Lower lobe of right lung (tissue), 2 donors: Measurements from ENCODE around the gene CACNA2D1. TPM values are rescaled to one million over a fixed set of nuclear protein-coding genes. Genes with fewer than 3 reads are reported as not detected.

ENCODE experiments used
- ATAC-seq, 2 donors: fragments of 200-7000 bp; cut with Tn5 transposase; one replicate each; pipeline ENCODE4 v1.9.1; 2020 to 2022; ENCODE audit warnings: mild to moderate bottlenecking in 2 of 2, moderate library complexity in 2 of 2
- DNase-seq: peaks from one replicate; pipeline ENCODE4 v3.0.0-alpha.2; 2020
- H3K27ac ChIP-seq: fragments of 200-600 bp; one replicate; pipeline ENCODE4 v1.8.0; 2022
- H3K27me3 ChIP-seq: fragments of 200-600 bp; one replicate; pipeline ENCODE4 v1.8.0; 2022; ENCODE audit warnings: low read depth
- H3K36me3 ChIP-seq: fragments of 200-600 bp; one replicate; pipeline ENCODE4 v1.8.0; 2022; ENCODE audit warnings: mild to moderate bottlenecking
- H3K4me1 ChIP-seq: fragments of 200-600 bp; one replicate; pipeline ENCODE4 v1.8.0; 2022
- H3K4me3 ChIP-seq: fragments of 200-600 bp; one replicate; pipeline ENCODE4 v1.8.0; 2022; ENCODE audit warnings: mild to moderate bottlenecking
- H3K9me3 ChIP-seq: fragments of 200-600 bp; one replicate; pipeline ENCODE4 v1.8.0; 2022
- CTCF ChIP-seq: fragments of 200-600 bp; IDR thresholded peaks from one replicate; pipeline ENCODE4 v1.8.0; 2022; ENCODE audit warnings: antibody characterized with exemption, mild to moderate bottlenecking
- intact Hi-C: fragments of 100-400 bp; cut with DNase I; formaldehyde crosslinking; loops from one replicate; pipeline ENCODE4 v1.11.0; 2022
- total RNA-seq: library from RNA; stranded (reverse); fragmentation: NEBNext Ultra II Directional; extraction: Animal tissue kit (Norgen Biotek cat#: 25700); gene quantifications from one replicate; pipeline ENCODE4 v1.2.1, GENCODE V29; 2021
- donor health status: DM: no; HTN: yes; CAD: no; lungs with severe emphysema.

CACNA2D1 gene
- total RNA-seq, 1 donor from 2014 or later: 12.5 TPM

GRCh38 chr7:82053453-82054032 is 390.0 kb downstream of the CACNA2D1 start:
- Histone ChIP-seq H3K9me3 (no peaks in the 10 kb centered on the region), H3K27me3 (no peaks in the 10 kb centered on the region), H3K27ac (no peak overlapping the region), H3K36me3 (no peaks in the 10 kb centered on the region), H3K4me1 (no peaks in the 10 kb centered on the region), H3K4me3 (no peak overlapping the region)
- no peak for TF ChIP-seq CTCF
- DNase-seq: no peak
- no peak for ATAC-seq
- intact Hi-C loops: no loop called here

DNA sequence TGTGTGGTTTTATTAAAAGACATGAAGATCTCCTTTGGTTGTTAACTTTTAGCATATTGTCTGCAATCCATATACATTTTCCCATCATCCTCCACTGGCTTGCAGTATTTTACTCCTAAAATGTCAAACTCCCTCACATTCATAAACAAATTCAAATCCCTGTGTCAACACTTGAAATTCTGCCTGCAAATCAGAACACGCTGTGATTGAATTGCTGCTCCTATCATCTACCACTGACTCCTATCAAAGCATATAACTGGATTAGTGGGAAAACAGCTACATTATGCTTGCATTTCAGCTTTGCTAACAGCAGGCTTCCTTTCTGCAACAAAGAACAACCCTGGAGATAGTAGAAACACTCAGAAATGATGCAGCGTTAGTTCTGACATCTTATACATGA is 392.0 kb downstream of the CACNA2D1 start:
- TF ChIP-seq CTCF: no peak
- no peak overlapping the region for H3K27ac ChIP-seq
- DNase-seq: no peak
- intact Hi-C loops: no loop called here
- no peaks in the 10 kb centered on the region for H3K9me3 ChIP-seq
- no peaks in the 10 kb centered on the region for H3K36me3 ChIP-seq
- no peak overlapping the region for H3K4me3 ChIP-seq
- no peaks in the 10 kb centered on the region for H3K4me1 ChIP-seq
- H3K27me3 ChIP-seq: no peaks in the 10 kb centered on the region
- no peak for ATAC-seq

- Histone ChIP-seq H3K4me3 (no peak overlapping the region), H3K27ac (no peak overlapping the region), H3K9me3 (no peaks in the 10 kb centered on the region), H3K4me1 (no peaks in the 10 kb centered on the region), H3K36me3 (no peaks in the 10 kb centered on the region), H3K27me3 (no peaks in the 10 kb centered on the region)
- no peak for TF ChIP-seq CTCF
- intact Hi-C loops: no loop called here
- no peak for DNase-seq
- no peak for ATAC-seq
These were observed 392.8 kb downstream of the CACNA2D1 start for GRCh38 chr7:82050792-82051191.

- H3K27ac ChIP-seq: no peak overlapping the region
- H3K27me3 ChIP-seq: no peaks in the 10 kb centered on the region
- no peak for TF ChIP-seq CTCF
- no peaks in the 10 kb centered on the region for H3K36me3 ChIP-seq
- H3K4me1 ChIP-seq: no peaks in the 10 kb centered on the region
- H3K4me3 ChIP-seq: no peak overlapping the region
- DNase-seq (no peak), ATAC-seq (no peak)
- H3K9me3 ChIP-seq: no peaks in the 10 kb centered on the region
- intact Hi-C loops: no loop called here
These were observed 393.6 kb downstream of the CACNA2D1 start for GRCh38 chr7:82049891-82050533.

DNA sequence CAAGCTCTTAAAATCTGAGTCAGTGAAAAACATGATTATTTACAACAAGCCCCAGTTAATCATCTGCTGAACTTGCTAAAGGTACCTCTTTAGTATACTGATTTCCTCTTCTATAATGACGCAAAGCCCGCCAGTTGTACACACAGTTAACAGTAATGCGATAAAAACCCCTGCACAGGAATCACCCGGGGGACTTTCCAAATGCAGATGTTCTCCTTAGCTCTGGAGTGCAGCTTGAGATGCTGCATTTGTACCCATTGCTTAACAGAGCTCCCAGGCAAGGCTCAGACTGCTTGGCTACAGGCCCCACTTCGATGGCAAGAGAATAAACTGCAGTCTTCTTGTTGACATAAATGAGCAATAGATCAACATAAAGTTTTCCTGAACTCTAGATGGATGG is 394.1 kb downstream of the CACNA2D1 start:
- Histone ChIP-seq H3K36me3 (no peaks in the 10 kb centered on the region), H3K27ac (no peak overlapping the region), H3K9me3 (no peaks in the 10 kb centered on the region), H3K4me1 (no peaks in the 10 kb centered on the region), H3K27me3 (no peaks in the 10 kb centered on the region), H3K4me3 (no peak overlapping the region)
- ATAC-seq: no peak
- DNase-seq: no peak
- no peak for TF ChIP-seq CTCF
- intact Hi-C loops: no loop called here
